ENCODE data around the gene EFEMP2.
"Not testable (repeated sequence)": the region's sequence is repeated elsewhere in the genome, so short reads cannot be mapped to it uniquely, and the experiment has no call there.

The EFEMP2 gene

GRCh38 chr11:65900125-65900898, 27.7 kb upstream of the EFEMP2 start, which contains the start of gene FOSL1:
Gene FOSL1, minus strand, starts transcription at chr11:65900388. Its CDS starts 49 bp downstream, at chr11:65900339.
- DNase-seq, result peak; percentile 93

GRCh38 chr11:65899356-65900124, 26.9 kb upstream of the EFEMP2 start:
- DNase-seq, result peak; percentile 76

- DNase-seq, result no peak
Measured at GRCh38 chr11:65898656-65899355, 26.2 kb upstream of the EFEMP2 start.

GRCh38 chr11:65897020-65897471, 24.4 kb upstream of the EFEMP2 start:
- no peak for DNase-seq

- DNase-seq, result no peak
Measured at GRCh38 chr11:65896034-65896999, 23.7 kb upstream of the EFEMP2 start.

- no peak for DNase-seq
Measured at GRCh38 chr11:65895482-65895981, 22.9 kb upstream of the EFEMP2 start.

GRCh38 chr11:65894034-65894591, 21.5 kb upstream of the EFEMP2 start:
- no peak for DNase-seq

GRCh38 chr11:65892661-65893317, 20.2 kb upstream of the EFEMP2 start:
- DNase-seq, result no peak

GRCh38 chr11:65892137-65892540, 19.5 kb upstream of the EFEMP2 start:
- DNase-seq, result not testable (repeated sequence)

GRCh38 chr11:65891219-65892136, 18.9 kb upstream of the EFEMP2 start:
- no peak for DNase-seq

- peak; percentile 95 for DNase-seq
Measured at GRCh38 chr11:65890324-65891218, 18.0 kb upstream of the EFEMP2 start, which contains the start of gene CCDC85B. Gene CCDC85B, plus strand, starts transcription at chr11:65890673. Its CDS starts 111 bp downstream, at chr11:65890784.

- peak; percentile 97 for DNase-seq
Measured at GRCh38 chr11:65888163-65888814, 15.7 kb upstream of the EFEMP2 start, which contains the start of gene FIBP. Gene FIBP, minus strand, starts transcription at chr11:65888471. Its CDS starts 53 bp downstream, at chr11:65888418.

- no peak for DNase-seq
Measured at GRCh38 chr11:65887723-65888162, 15.1 kb upstream of the EFEMP2 start.

- DNase-seq, result no peak
Measured at GRCh38 chr11:65886826-65887722, 14.5 kb upstream of the EFEMP2 start.

GRCh38 chr11:65885808-65886536, 13.4 kb upstream of the EFEMP2 start:
- DNase-seq, result no peak

GRCh38 chr11:65885231-65885630, 12.6 kb upstream of the EFEMP2 start:
- no peak for DNase-seq

Measured in fibroblast of upper back skin (primary cell).